Bronchial epithelial cell (primary cell): ENCODE data around the gene PPM1F. TPM values are rescaled to one million over a fixed set of nuclear protein-coding genes. Genes with fewer than 3 reads are reported as not detected.

Experiments
- DNase-seq: peaks from one replicate; pipeline ENCODE4 v3.0.0-alpha.2; 2010; ENCODE audit warnings: low read depth
- FAIRE-seq: peaks from 2 replicates; lab custom pipeline; 2011; peaks lifted over from hg19 to GRCh38; lab: Jason Lieb, UNC
- H3K27me3 ChIP-seq: 2 replicates; pipeline ENCODE4 v1.5.1; 2011; ENCODE audit warnings: low read length; ENCODE audit not compliant: control insufficient read depth, insufficient read depth
- H3K36me3 ChIP-seq: 2 replicates; pipeline ENCODE4 v1.5.1; 2011; ENCODE audit warnings: low read length; ENCODE audit not compliant: control insufficient read depth, insufficient read depth
- H3K4me3 ChIP-seq: 2 replicates; pipeline ENCODE4 v1.5.1; 2011; ENCODE audit warnings: mild to moderate bottlenecking, low read depth, low read length, control low read depth
- CTCF ChIP-seq: IDR thresholded peaks from 2 replicates; pipeline ENCODE4 v1.5.1; 2011; ENCODE audit warnings: mild to moderate bottlenecking, moderate library complexity, low read length, control low read depth, inconsistent platforms; ENCODE audit not compliant: insufficient read depth, severe bottlenecking
- total RNA-seq: library from RNA; depleted of rRNA; stranded (reverse); fragments of >200 nt; gene quantifications from 2 replicates; pipeline ENCODE4 v1.2.1, GENCODE V29; 2014

PPM1F gene
- total RNA-seq, 1 donor from 2014 or later, result 16.1 TPM

GRCh38 chr22:21974058-21974649 lies 21.5 kb upstream of the PPM1F start:
- Histone ChIP-seq H3K36me3 (peaks cover 32% of the 10 kb centered on the region), H3K27me3 (no peaks in the 10 kb centered on the region), H3K4me3 (no peak overlapping the region)
- no peak for DNase-seq
- TF ChIP-seq CTCF, result no peak
- peak; percentile 50 for FAIRE-seq

GRCh38 chr22:21972806-21973205 lies 20.2 kb upstream of the PPM1F start:
- H3K27me3 ChIP-seq, result no peaks in the 10 kb centered on the region
- DNase-seq (no peak), FAIRE-seq (no peak)
- no peak for TF ChIP-seq CTCF
- H3K4me3 ChIP-seq, result no peak overlapping the region
- peaks cover 35% of the 10 kb centered on the region for H3K36me3 ChIP-seq

GRCh38 chr22:21972293-21972779 lies 19.7 kb upstream of the PPM1F start:
- H3K27me3 ChIP-seq, result no peaks in the 10 kb centered on the region
- H3K36me3 ChIP-seq, result peaks cover 37% of the 10 kb centered on the region
- FAIRE-seq, result no peak
- TF ChIP-seq CTCF, result peak; percentile 90
- DNase-seq, result peak; percentile 15
- H3K4me3 ChIP-seq, result no peak overlapping the region

GRCh38 chr22:21971858-21972275 lies 19.2 kb upstream of the PPM1F start:
- H3K27me3 ChIP-seq, result no peaks in the 10 kb centered on the region
- DNase-seq (no peak), FAIRE-seq (no peak)
- no peak overlapping the region for H3K4me3 ChIP-seq
- H3K36me3 ChIP-seq, result peaks cover 40% of the 10 kb centered on the region
- no peak for TF ChIP-seq CTCF

- Histone ChIP-seq H3K27me3 (no peaks in the 10 kb centered on the region), H3K4me3 (no peak overlapping the region), H3K36me3 (peaks cover 44% of the 10 kb centered on the region)
- DNase-seq (no peak), FAIRE-seq (no peak)
- no peak for TF ChIP-seq CTCF
These were observed 18.4 kb upstream of the PPM1F start for GRCh38 chr22:21970800-21971617.
